GM19238 (cell line): ENCODE results near the gene CKMT1A.

Experiments used
- DNase-seq: peaks from one replicate; pipeline ENCODE4 v3.0.0; 2011; ENCODE audit warnings: low spot score; ENCODE audit not compliant: insufficient read length

The CKMT1A gene

GRCh38 chr15:43748376-43748775 lies 54.7 kb downstream of the CKMT1A start:
- DNase-seq, result no peak
